WTC11 (cell line): Measurements from ENCODE around the gene PCDHA5. TPM values are rescaled to one million over a fixed set of nuclear protein-coding genes. Genes with fewer than 3 reads are reported as not detected.

Source experiments
- CBFB ChIP-seq: sonication (generic); formaldehyde crosslinking; IDR thresholded peaks from 2 replicates; pipeline ENCODE4 v1.8.1; 2022; ENCODE audit warnings: mild to moderate bottlenecking, low read depth, missing genetic modification reagents
- MYBL2 ChIP-seq: sonication (generic); formaldehyde crosslinking; IDR thresholded peaks from 2 replicates; pipeline ENCODE4 v1.8.1; 2023; ENCODE audit warnings: mild to moderate bottlenecking, moderate library complexity, missing genetic modification reagents
- NR3C1 ChIP-seq: sonication (generic); formaldehyde crosslinking; conservative IDR thresholded peaks from 2 replicates; pipeline ENCODE4 v1.8.1; 2023; ENCODE audit warnings: low read depth, mild to moderate bottlenecking, missing genetic modification reagents
- RORB ChIP-seq: fragments of 250-450 bp; sonication (Bioruptor Pico); IDR thresholded peaks from 2 replicates; pipeline ENCODE4 v1.9.0; 2021; ENCODE audit warnings: mild to moderate bottlenecking
- SOX15 ChIP-seq: fragments of 250-450 bp; sonication (Bioruptor Pico); IDR thresholded peaks from 2 replicates; pipeline ENCODE4 v1.9.0; 2021; ENCODE audit warnings: mild to moderate bottlenecking
- SP1 ChIP-seq: sonication (generic); formaldehyde crosslinking; conservative IDR thresholded peaks from 2 replicates; pipeline ENCODE4 v1.8.1; 2022; ENCODE audit warnings: missing genetic modification reagents
- STAT6 ChIP-seq: sonication (generic); formaldehyde crosslinking; conservative IDR thresholded peaks from 2 replicates; pipeline ENCODE4 v1.8.1; 2023; ENCODE audit warnings: mild to moderate bottlenecking, low read depth, missing genetic modification reagents, moderate library complexity
- ZBTB43 ChIP-seq: sonication (generic); formaldehyde crosslinking; IDR thresholded peaks from 2 replicates; pipeline ENCODE4 v1.8.1; 2023; ENCODE audit warnings: mild to moderate bottlenecking, missing genetic modification reagents
- ZNF263 ChIP-seq: sonication (generic); formaldehyde crosslinking; IDR thresholded peaks from 2 replicates; pipeline ENCODE4 v1.8.1; 2022; ENCODE audit warnings: low read depth, mild to moderate bottlenecking, moderate library complexity, missing genetic modification reagents
- total RNA-seq: library from RNA; stranded (reverse); gene quantifications from 3 replicates; pipeline ENCODE4 v1.2.3, GENCODE V29; 2021
- TF ChIP-seq, protein P1 (sequence below): sonication (generic); formaldehyde crosslinking; IDR thresholded peaks from 2 replicates; pipeline ENCODE4 v1.8.1; 2023; ENCODE audit warnings: mild to moderate bottlenecking, missing genetic modification reagents, borderline replicate concordance
- TF ChIP-seq, protein P2 (sequence below): sonication (generic); formaldehyde crosslinking; IDR thresholded peaks from 2 replicates; pipeline ENCODE4 v1.8.0; 2022; ENCODE audit warnings: mild to moderate bottlenecking, missing genetic modification reagents
- TF ChIP-seq, protein P3 (sequence below): fragments of 250-450 bp; sonication (Bioruptor Pico); IDR thresholded peaks from 2 replicates; pipeline ENCODE4 v1.9.0; 2021; ENCODE audit warnings: mild to moderate bottlenecking
- TF ChIP-seq, protein P4 (sequence below): sonication (generic); formaldehyde crosslinking; IDR thresholded peaks from 2 replicates; pipeline ENCODE4 v1.8.0; 2022; ENCODE audit warnings: mild to moderate bottlenecking, missing genetic modification reagents

PCDHA5 gene
- total RNA-seq, 1 experiment from 2014 or later: 0.90 TPM

DNA sequence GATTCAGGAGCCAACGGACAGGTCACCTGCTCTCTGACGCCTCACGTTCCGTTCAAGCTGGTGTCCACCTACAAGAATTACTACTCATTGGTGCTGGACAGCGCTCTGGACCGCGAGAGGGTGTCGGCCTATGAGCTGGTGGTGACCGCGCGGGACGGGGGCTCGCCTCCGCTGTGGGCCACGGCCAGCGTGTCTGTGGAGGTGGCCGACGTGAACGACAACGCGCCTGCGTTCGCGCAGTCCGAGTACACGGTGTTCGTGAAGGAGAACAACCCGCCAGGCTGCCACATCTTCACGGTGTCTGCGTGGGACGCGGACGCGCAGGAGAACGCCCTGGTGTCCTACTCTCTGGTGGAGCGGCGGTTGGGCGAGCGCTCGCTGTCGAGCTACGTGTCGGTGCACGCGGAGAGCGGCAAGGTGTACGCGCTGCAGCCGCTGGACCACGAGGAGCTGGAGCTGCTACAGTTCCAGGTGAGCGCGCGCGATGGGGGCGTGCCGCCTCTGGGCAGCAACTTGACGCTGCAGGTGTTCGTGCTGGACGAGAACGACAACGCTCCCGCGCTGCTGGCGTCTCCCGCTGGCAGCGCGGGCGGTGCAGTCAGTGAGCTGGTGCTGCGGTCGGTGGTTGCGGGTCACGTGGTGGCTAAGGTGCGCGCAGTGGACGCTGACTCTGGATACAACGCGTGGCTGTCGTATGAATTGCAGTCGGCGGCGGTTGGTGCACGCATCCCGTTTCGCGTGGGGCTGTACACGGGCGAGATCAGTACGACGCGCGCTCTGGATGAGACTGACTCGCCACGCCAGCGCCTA, 36.0 kb downstream of the PCDHA5 start (continued):
- TF ChIP-seq, protein P1, sequence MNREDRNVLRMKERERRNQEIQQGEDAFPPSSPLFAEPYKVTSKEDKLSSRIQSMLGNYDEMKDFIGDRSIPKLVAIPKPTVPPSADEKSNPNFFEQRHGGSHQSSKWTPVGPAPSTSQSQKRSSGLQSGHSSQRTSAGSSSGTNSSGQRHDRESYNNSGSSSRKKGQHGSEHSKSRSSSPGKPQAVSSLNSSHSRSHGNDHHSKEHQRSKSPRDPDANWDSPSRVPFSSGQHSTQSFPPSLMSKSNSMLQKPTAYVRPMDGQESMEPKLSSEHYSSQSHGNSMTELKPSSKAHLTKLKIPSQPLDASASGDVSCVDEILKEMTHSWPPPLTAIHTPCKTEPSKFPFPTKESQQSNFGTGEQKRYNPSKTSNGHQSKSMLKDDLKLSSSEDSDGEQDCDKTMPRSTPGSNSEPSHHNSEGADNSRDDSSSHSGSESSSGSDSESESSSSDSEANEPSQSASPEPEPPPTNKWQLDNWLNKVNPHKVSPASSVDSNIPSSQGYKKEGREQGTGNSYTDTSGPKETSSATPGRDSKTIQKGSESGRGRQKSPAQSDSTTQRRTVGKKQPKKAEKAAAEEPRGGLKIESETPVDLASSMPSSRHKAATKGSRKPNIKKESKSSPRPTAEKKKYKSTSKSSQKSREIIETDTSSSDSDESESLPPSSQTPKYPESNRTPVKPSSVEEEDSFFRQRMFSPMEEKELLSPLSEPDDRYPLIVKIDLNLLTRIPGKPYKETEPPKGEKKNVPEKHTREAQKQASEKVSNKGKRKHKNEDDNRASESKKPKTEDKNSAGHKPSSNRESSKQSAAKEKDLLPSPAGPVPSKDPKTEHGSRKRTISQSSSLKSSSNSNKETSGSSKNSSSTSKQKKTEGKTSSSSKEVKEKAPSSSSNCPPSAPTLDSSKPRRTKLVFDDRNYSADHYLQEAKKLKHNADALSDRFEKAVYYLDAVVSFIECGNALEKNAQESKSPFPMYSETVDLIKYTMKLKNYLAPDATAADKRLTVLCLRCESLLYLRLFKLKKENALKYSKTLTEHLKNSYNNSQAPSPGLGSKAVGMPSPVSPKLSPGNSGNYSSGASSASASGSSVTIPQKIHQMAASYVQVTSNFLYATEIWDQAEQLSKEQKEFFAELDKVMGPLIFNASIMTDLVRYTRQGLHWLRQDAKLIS (CRISPR knock-in tag): no peak
- no peak for TF ChIP-seq SOX15
- no peak for TF ChIP-seq ZBTB43 (CRISPR knock-in tag)
- TF ChIP-seq STAT6 (CRISPR knock-in tag): no peak
- TF ChIP-seq CBFB: no peak
- no peak for TF ChIP-seq RORB (CRISPR knock-in tag)
- no peak for TF ChIP-seq ZNF263 (CRISPR knock-in tag)
- TF ChIP-seq, protein P2, sequence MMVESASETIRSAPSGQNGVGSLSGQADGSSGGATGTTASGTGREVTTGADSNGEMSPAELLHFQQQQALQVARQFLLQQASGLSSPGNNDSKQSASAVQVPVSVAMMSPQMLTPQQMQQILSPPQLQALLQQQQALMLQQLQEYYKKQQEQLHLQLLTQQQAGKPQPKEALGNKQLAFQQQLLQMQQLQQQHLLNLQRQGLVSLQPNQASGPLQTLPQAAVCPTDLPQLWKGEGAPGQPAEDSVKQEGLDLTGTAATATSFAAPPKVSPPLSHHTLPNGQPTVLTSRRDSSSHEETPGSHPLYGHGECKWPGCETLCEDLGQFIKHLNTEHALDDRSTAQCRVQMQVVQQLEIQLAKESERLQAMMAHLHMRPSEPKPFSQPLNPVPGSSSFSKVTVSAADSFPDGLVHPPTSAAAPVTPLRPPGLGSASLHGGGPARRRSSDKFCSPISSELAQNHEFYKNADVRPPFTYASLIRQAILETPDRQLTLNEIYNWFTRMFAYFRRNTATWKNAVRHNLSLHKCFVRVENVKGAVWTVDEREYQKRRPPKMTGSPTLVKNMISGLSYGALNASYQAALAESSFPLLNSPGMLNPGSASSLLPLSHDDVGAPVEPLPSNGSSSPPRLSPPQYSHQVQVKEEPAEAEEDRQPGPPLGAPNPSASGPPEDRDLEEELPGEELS: no peak
- no peak for TF ChIP-seq SP1 (CRISPR knock-in tag)
- TF ChIP-seq, protein P3, sequence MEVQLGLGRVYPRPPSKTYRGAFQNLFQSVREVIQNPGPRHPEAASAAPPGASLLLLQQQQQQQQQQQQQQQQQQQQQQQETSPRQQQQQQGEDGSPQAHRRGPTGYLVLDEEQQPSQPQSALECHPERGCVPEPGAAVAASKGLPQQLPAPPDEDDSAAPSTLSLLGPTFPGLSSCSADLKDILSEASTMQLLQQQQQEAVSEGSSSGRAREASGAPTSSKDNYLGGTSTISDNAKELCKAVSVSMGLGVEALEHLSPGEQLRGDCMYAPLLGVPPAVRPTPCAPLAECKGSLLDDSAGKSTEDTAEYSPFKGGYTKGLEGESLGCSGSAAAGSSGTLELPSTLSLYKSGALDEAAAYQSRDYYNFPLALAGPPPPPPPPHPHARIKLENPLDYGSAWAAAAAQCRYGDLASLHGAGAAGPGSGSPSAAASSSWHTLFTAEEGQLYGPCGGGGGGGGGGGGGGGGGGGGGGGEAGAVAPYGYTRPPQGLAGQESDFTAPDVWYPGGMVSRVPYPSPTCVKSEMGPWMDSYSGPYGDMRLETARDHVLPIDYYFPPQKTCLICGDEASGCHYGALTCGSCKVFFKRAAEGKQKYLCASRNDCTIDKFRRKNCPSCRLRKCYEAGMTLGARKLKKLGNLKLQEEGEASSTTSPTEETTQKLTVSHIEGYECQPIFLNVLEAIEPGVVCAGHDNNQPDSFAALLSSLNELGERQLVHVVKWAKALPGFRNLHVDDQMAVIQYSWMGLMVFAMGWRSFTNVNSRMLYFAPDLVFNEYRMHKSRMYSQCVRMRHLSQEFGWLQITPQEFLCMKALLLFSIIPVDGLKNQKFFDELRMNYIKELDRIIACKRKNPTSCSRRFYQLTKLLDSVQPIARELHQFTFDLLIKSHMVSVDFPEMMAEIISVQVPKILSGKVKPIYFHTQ: no peak
- no peak for TF ChIP-seq MYBL2 (CRISPR knock-in tag)
- TF ChIP-seq, protein P4, sequence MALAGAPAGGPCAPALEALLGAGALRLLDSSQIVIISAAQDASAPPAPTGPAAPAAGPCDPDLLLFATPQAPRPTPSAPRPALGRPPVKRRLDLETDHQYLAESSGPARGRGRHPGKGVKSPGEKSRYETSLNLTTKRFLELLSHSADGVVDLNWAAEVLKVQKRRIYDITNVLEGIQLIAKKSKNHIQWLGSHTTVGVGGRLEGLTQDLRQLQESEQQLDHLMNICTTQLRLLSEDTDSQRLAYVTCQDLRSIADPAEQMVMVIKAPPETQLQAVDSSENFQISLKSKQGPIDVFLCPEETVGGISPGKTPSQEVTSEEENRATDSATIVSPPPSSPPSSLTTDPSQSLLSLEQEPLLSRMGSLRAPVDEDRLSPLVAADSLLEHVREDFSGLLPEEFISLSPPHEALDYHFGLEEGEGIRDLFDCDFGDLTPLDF (CRISPR knock-in tag): no peak
- no peak for TF ChIP-seq NR3C1 (CRISPR knock-in tag)
- TF ChIP-seq, all 79 proteins: peak for 0
